ENCODE measurements around the gene OR9A2.
"Not testable (repeated sequence)": the region's sequence is repeated elsewhere in the genome, so short reads cannot be mapped to it uniquely, and the experiment has no call there.

OR9A2 gene

DNA sequence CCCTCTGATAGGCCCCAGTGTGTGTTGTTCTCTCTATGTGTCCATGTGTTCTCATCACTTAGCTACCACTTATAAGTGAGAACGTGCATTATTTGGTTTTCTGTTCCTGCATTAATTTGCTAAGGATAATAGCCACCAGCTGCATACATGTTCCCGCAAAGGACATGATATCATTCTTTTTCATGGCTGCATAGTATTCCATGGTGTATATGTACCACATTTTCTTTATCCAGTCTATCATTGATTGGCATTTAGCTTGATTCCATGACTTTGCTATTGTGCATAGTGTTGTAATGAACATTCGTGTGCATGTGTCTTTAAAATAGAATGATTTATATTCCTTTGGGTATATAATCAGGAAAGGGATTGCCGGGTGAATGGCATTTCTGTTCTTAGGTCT is 48.5 kb downstream of the OR9A2 start:
- DNase-seq (ENCODE audit: extremely low read depth in 1 of 2, low read depth in 1 of 2): not testable (repeated sequence)
